OCI-LY7 (cell line): Measurements from ENCODE around the gene LYVE1.
A peak's percentile ranks its signal among the peaks of the same experiment; 100 is the strongest.

Experiments
- EZH2phosphoT487 ChIP-seq: fragments of 200-600 bp; sonication (generic); IDR thresholded peaks from 2 replicates; pipeline ENCODE4 v1.6.1; 2018; ENCODE audit warnings: low read depth, borderline replicate concordance, mild to moderate bottlenecking, mixed run types, antibody characterized with exemption, low read length, moderate library complexity, mixed read lengths
- TF ChIP-seq, protein P1 (sequence below): fragments of 200-600 bp; sonication (generic); conservative IDR thresholded peaks from 2 replicates; pipeline ENCODE4 v1.5.1; 2014; ENCODE audit warnings: mild to moderate bottlenecking, antibody characterized with exemption, low read length, moderate library complexity, mixed read lengths

DNA sequence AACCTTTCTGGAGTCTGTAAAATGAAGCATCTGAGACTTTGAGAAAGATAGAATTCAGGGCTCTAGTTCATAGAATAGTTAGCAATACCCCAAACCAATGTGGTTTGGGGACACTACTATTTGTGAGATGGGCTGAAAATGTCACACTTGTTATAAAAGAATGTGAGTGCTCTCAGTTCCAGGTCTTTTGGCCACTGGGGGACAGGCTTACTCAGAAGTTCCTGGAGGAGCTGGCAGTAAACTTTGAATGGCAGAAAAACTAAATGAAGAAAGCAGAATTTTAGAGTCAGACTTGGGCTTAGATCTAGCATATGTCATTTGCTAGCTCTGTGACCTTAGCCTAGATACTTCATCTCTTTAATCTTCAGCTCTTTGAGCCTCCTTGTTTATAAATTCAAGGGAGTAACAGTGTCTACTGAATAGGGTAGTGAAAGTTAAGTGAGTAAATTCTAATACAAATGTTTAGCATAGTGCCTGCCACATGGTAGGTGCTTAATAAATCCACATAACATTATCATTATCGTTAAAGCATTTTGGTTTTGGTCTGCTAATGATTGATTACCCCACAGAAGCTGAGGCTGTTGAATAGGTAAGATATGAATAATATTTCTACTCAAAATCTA is 3.7 kb downstream of the LYVE1 start:
- TF ChIP-seq EZH2phosphoT487 = no peak
- TF ChIP-seq, protein P1, sequence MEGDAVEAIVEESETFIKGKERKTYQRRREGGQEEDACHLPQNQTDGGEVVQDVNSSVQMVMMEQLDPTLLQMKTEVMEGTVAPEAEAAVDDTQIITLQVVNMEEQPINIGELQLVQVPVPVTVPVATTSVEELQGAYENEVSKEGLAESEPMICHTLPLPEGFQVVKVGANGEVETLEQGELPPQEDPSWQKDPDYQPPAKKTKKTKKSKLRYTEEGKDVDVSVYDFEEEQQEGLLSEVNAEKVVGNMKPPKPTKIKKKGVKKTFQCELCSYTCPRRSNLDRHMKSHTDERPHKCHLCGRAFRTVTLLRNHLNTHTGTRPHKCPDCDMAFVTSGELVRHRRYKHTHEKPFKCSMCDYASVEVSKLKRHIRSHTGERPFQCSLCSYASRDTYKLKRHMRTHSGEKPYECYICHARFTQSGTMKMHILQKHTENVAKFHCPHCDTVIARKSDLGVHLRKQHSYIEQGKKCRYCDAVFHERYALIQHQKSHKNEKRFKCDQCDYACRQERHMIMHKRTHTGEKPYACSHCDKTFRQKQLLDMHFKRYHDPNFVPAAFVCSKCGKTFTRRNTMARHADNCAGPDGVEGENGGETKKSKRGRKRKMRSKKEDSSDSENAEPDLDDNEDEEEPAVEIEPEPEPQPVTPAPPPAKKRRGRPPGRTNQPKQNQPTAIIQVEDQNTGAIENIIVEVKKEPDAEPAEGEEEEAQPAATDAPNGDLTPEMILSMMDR = peak; percentile 26; the same call in 1 of the 2 replicates
